Right ventricle myocardium inferior (tissue), 1 donor: Measurements from ENCODE around the gene SYCP3. TPM values are rescaled to one million over a fixed set of nuclear protein-coding genes. Genes with fewer than 3 reads are reported as not detected.
A peak's percentile ranks its signal among the peaks of the same experiment; 100 is the strongest.
"Not testable (repeated sequence)": the region's sequence is repeated elsewhere in the genome, so short reads cannot be mapped to it uniquely, and the experiment has no call there.

Source experiments
- ATAC-seq: fragments of 200-7000 bp; cut with Tn5 transposase; one replicate; pipeline ENCODE4 v1.9.1; 2020; ENCODE audit warnings: mild to moderate bottlenecking, moderate library complexity
- DNase-seq: peaks from one replicate; pipeline ENCODE4 v3.0.0; 2021; ENCODE audit errors: missing footprints
- intact Hi-C: fragments of 100-400 bp; cut with DNase I; formaldehyde crosslinking; loops from one replicate; pipeline ENCODE4 v1.11.0; 2022
- total RNA-seq: library from RNA; stranded (reverse); fragmentation: NEBNext Ultra II Directional; extraction: Animal tissue kit (Norgen Biotek cat#: 25700); gene quantifications from one replicate; pipeline ENCODE4 v1.2.1, GENCODE V29; 2021
- donor health status: DM: no; HTN: yes; CAD: no; lungs with severe emphysema.

The SYCP3 gene
- total RNA-seq, 1 donor from 2014 or later, result not detected

- DNase-seq, result no peak
- ATAC-seq, result no peak
- intact Hi-C loops, result no loop called here
Observed at GRCh38 chr12:101695706-101696105, 43.6 kb downstream of the SYCP3 start.

DNA sequence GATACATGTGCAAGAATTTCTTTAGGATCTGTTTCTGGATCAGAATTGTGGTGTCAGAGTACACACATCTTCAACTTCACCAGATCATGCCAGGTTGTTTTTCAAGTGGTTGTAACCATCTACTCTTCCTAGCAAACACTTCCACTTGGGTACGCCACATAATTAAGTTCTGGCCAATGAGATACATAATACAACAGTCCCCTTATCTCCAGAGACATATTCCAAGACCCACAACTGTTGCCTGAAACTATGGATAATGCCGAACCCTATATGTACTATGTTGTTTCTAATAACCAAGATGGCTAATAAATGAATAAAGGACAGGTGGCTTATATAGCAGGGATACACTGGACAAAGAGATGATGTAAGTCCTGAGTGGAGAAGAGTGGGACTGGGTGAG lies 44.3 kb downstream of the SYCP3 start:
- no peak for ATAC-seq
- no peak for DNase-seq
- intact Hi-C loops, result no loop called here

- DNase-seq, result no peak
- ATAC-seq, result no peak
- intact Hi-C loops, result no loop called here
Observed at GRCh38 chr12:101694297-101694848, 44.9 kb downstream of the SYCP3 start.

DNA sequence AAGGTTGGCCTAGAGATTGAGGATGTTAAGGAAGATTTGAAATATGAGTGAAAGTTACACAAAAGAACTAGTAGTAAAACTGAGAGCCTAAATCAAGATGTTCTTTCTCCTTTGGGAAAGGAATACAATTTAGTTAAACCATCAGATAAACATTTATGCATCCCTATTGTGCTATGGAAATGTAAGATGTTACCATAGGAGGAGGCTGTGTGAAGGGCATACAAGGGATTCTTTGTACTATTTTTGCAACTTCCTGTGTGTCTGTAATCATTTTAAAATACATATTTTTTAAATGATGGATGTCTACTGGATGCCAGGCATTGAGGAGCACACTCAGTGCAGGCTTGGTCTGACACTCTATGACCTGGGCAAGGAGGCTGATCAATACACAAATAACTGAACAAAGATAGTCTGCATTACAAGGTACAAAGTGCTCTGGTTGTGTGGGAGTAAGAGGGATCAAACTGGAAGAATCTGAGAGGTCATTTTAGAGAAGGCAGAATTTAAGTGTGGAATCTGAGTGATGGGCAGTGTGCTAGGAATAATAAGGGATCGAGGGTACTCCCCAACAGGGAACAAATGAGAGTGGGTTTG lies 47.7 kb downstream of the SYCP3 start:
- DNase-seq (no peak), ATAC-seq (no peak)
- intact Hi-C loops, result no loop called here

- no peak for DNase-seq
- intact Hi-C loops, result no loop called here
- ATAC-seq, result no peak
Observed at GRCh38 chr12:101690544-101691098, 48.6 kb downstream of the SYCP3 start.

DNA sequence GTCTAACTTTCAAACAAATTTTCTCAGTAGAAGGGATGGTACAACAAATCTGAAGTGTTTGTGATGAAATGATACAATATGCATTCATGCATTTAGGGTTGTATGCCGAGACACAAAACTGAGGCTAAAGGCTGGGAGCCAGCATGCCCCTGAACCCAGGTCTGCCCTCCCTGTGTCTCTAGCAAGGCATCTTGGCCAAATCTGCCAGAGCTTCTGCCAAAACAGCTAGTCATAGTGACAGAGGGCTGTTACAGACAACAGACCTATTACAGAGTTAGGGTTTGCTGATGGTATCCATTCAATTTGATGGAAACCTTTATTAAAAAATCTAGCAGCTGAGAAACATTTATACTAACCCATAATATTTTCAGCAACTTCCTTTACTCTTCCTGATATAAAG lies 53.1 kb downstream of the SYCP3 start:
- intact Hi-C loops, result no loop called here
- ATAC-seq (peak; percentile 80), DNase-seq (no peak)

- intact Hi-C loops, result no loop called here
- DNase-seq (no peak), ATAC-seq (no peak)
Observed at GRCh38 chr12:101685092-101685491, 54.2 kb downstream of the SYCP3 start.

DNA sequence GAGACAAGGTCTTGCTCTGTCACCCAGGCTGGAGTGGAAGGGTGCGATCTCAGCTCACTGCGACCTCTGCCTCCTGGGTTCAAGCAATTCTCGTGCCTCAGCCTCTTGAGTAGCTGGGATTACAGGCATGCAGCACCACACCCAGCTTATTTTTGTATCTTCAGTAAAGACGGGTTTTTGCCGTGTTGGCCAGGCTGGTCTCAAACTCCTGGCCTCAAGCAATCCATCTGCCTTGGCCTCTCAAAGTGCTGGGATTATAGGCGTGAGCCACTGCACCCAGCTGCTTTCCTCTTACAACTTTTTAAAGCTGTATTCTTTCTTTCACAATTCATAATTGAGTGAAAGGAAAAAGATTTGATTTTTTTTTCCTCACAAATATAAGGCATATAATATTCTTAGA lies 57.6 kb downstream of the SYCP3 start:
- not testable (repeated sequence) for ATAC-seq

DNA sequence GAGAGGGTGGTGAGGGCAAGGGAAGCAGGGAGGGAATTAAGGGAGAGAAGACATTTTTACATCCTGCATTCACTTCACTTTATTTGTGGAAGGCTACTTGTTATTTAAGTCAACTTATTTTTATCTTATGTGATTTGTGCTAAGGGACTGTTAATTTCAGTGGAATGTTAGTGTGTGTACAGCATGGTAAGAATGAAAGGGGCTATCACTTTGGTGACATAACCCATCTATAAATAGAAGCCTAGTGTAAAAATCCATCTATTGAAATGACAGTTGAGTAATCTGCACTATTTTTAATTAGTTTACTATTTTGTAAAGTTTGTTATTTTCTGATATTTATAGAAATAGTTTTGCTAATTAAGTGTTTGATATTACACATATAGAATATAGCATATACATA lies 58.6 kb downstream of the SYCP3 start:
- ATAC-seq (peak; percentile 67), DNase-seq (no peak)
- intact Hi-C loops, result no loop called here

More for the DNA sequence above, 57.6 kb downstream of the SYCP3 start:
- intact Hi-C loops, DNase-seq: not testable (repeated sequence)

- ATAC-seq (peak; percentile 87), DNase-seq (no peak)
- intact Hi-C loops, result no loop called here
Observed at GRCh38 chr12:101680240-101680639, 59.0 kb downstream of the SYCP3 start.

Other genes with a start within 250 kb of the SYCP3 start
- gene MYBPC1, start 144.5 kb downstream of the SYCP3 start, total RNA-seq, result 7.3 TPM
- 128 TPM for gene CHPT1, start 41.8 kb downstream of the SYCP3 start, total RNA-seq
- 56.2 TPM for gene GNPTAB, start 91.5 kb upstream of the SYCP3 start, total RNA-seq
- gene DRAM1, start 138.1 kb upstream of the SYCP3 start, total RNA-seq, result 6.2 TPM